ENCODE measurements around the gene ATG16L2. TPM values are rescaled to one million over a fixed set of nuclear protein-coding genes. Genes with fewer than 3 reads are reported as not detected.

ATG16L2 gene
- total RNA-seq, 1 experiment from 2014 or later = 17.3 TPM

- no peaks in the 10 kb centered on the region for H3K27me3 ChIP-seq (ENCODE audit: insufficient read depth, low read length)
- H3K4ac ChIP-seq (ENCODE audit: low read depth, low read length) = no peak overlapping the region
- H3K9ac ChIP-seq (ENCODE audit: extremely low read depth, insufficient read length, low read length) = no peak overlapping the region
- Mint-ChIP-seq H3K9me3 (no peaks in the 10 kb centered on the region), H3K4me1 (no peaks in the 10 kb centered on the region), H3K27ac (no peak overlapping the region), H3K36me3 (ENCODE audit: insufficient read depth in 1 of 3, low read depth in 3 of 3) (no peaks in the 10 kb centered on the region), H3K27me3 (ENCODE audit: low read depth) (no peaks in the 10 kb centered on the region), H3K4me3 (no peak overlapping the region)
- no peaks in the 10 kb centered on the region for H3K79me2 ChIP-seq (ENCODE audit: insufficient read depth, low read length)
- no peak overlapping the region for H3K4me2 ChIP-seq (ENCODE audit: insufficient read depth, insufficient read length, low read length)
- H4K5ac ChIP-seq (ENCODE audit: insufficient read length, low read depth, low read length) = no peak overlapping the region
- H3K23me2 ChIP-seq (ENCODE audit: insufficient read length, low read depth, low read length, poor library complexity, severe bottlenecking) = no peaks in the 10 kb centered on the region
- no peaks in the 10 kb centered on the region for H3K9me3 ChIP-seq (ENCODE audit: control insufficient read depth, low read depth, low read length)
- H2BK5ac ChIP-seq (ENCODE audit: insufficient read length, low read length) = no peak overlapping the region
- no peaks in the 10 kb centered on the region for H3K4me1 ChIP-seq (ENCODE audit: insufficient read depth, low read length)
- H3K23ac ChIP-seq (ENCODE audit: insufficient read length, low read depth, low read length) = no peak overlapping the region
- no peak overlapping the region for H4K8ac ChIP-seq (replicated peaks; ENCODE audit: insufficient read length, low read depth, low read length)
- no peak overlapping the region for H3K27ac ChIP-seq (ENCODE audit: insufficient read length, low read depth, low read length)
- H3K18ac ChIP-seq (ENCODE audit: insufficient read length, low read depth, low read length) = no peak overlapping the region
- no peaks in the 10 kb centered on the region for H4K20me1 ChIP-seq (ENCODE audit: control insufficient read depth, insufficient read depth, insufficient read length)
- no peak overlapping the region for H2AK5ac ChIP-seq (ENCODE audit: insufficient read length, low read length)
- no peak overlapping the region for H2BK12ac ChIP-seq (ENCODE audit: insufficient read length, low read depth, low read length)
- no peak overlapping the region for H3T11ph ChIP-seq (ENCODE audit: low read length)
- H3K79me1 ChIP-seq (ENCODE audit: insufficient read depth, low read depth, low read length, poor library complexity, severe bottlenecking) = no peaks in the 10 kb centered on the region
- no peak for TF ChIP-seq CTCF (conservative IDR thresholded peaks at IDR 0.05)
- no peak overlapping the region for H4K91ac ChIP-seq (ENCODE audit: insufficient read length, low read depth, low read length)
- H2BK15ac ChIP-seq (ENCODE audit: low read depth, low read length) = no peak overlapping the region
- H3K14ac ChIP-seq (ENCODE audit: insufficient read depth, low read length) = no peak overlapping the region
- no peak overlapping the region for H2BK120ac ChIP-seq (ENCODE audit: low read depth, low read length, poor library complexity, severe bottlenecking)
- H2AFZ ChIP-seq (ENCODE audit: low read length) = no peak overlapping the region
- no peak overlapping the region for H2BK20ac ChIP-seq (ENCODE audit: low read depth, low read length, poor library complexity, severe bottlenecking)
- no CpG with 5 or more reads among the region's 3 CpGs for WGBS (ENCODE audit: extremely low coverage, insufficient read length, low lambda C conversion rate)
- no peak for DNase-seq
- H3K56ac ChIP-seq (ENCODE audit: insufficient read length, low read depth, low read length) = no peak overlapping the region
Measured at GRCh38 chr11:72856065-72856464, 41.9 kb downstream of the ATG16L2 start.
